Panc1 (cell line): Measurements from ENCODE around the gene RPS16.

Experiments used
- POLR2AphosphoS5 ChIP-seq: IDR thresholded peaks from 2 replicates; pipeline ENCODE4 v1.6.1; 2012; ENCODE audit warnings: mild to moderate bottlenecking, low read depth, low read length, moderate library complexity
- REST ChIP-seq, 2 experiments: IDR thresholded peaks; 2 replicates each; pipeline ENCODE4 v1.6.1; 2011 to 2012; ENCODE audit warnings: low read depth in 2 of 2, control low read depth in 1 of 2, low read length in 1 of 2, mild to moderate bottlenecking in 1 of 2, moderate library complexity in 1 of 2; ENCODE audit not compliant: insufficient read depth in 1 of 2
- TF ChIP-seq, protein P1 (sequence below): fragments of 450-650 bp; IDR thresholded peaks from 2 replicates; pipeline ENCODE4 v1.5.1; 2017; ENCODE audit warnings: mild to moderate bottlenecking

GRCh38 chr19:39398297-39398864 is 37.4 kb downstream of the RPS16 start:
- TF ChIP-seq, protein P1, sequence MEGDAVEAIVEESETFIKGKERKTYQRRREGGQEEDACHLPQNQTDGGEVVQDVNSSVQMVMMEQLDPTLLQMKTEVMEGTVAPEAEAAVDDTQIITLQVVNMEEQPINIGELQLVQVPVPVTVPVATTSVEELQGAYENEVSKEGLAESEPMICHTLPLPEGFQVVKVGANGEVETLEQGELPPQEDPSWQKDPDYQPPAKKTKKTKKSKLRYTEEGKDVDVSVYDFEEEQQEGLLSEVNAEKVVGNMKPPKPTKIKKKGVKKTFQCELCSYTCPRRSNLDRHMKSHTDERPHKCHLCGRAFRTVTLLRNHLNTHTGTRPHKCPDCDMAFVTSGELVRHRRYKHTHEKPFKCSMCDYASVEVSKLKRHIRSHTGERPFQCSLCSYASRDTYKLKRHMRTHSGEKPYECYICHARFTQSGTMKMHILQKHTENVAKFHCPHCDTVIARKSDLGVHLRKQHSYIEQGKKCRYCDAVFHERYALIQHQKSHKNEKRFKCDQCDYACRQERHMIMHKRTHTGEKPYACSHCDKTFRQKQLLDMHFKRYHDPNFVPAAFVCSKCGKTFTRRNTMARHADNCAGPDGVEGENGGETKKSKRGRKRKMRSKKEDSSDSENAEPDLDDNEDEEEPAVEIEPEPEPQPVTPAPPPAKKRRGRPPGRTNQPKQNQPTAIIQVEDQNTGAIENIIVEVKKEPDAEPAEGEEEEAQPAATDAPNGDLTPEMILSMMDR, result no peak
- no peak for TF ChIP-seq POLR2AphosphoS5
- TF ChIP-seq REST (IDR thresholded peaks at IDR 0.05; ENCODE audit: insufficient read depth in 1 of 2, low read depth in 2 of 2, low read length in 1 of 2), result no peak
